NCI-H146 (cell line): ENCODE data around the gene SPATS1.
A peak's percentile ranks its signal among the peaks of the same experiment; 100 is the strongest.

ENCODE experiments used
- DNase-seq: peaks from one replicate; lab custom pipeline; 2025; lab: John Stamatoyannopoulos, UW

SPATS1 gene, protein sequence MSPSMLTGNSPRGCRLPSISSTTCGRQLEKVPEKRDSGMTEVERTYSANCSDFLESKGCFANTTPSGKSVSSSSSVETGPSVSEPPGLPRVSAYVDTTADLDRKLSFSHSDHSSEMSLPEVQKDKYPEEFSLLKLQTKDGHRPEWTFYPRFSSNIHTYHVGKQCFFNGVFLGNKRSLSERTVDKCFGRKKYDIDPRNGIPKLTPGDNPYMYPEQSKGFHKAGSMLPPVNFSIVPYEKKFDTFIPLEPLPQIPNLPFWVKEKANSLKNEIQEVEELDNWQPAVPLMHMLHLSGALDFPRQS

DNA sequence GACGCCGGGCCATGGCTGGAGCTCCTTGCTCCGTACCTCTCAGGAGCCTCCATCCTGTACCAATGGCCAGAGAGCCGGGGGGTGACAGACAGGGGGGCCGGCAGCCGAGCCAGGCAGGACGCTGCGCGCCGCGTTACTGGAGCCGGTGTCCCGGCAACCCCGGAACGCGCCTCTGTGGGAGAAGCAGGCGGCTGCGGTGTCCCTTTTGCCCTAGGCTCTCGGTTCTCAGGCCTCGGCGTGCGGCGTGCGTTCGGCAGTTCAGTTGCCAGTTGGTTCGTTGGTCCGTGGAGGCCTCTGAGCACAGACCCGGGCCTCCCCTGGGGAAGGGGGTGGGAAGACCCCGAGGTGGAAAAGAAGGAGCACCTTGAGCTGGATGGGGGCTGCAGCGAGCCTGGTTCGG, at the start of gene SPATS1:
TSS of gene SPATS1 (plus strand) at position 162 of the 400 bp plus-strand sequence. CDS start 446 bp downstream, outside the sequence.
- peak; percentile 76 for DNase-seq

DNA sequence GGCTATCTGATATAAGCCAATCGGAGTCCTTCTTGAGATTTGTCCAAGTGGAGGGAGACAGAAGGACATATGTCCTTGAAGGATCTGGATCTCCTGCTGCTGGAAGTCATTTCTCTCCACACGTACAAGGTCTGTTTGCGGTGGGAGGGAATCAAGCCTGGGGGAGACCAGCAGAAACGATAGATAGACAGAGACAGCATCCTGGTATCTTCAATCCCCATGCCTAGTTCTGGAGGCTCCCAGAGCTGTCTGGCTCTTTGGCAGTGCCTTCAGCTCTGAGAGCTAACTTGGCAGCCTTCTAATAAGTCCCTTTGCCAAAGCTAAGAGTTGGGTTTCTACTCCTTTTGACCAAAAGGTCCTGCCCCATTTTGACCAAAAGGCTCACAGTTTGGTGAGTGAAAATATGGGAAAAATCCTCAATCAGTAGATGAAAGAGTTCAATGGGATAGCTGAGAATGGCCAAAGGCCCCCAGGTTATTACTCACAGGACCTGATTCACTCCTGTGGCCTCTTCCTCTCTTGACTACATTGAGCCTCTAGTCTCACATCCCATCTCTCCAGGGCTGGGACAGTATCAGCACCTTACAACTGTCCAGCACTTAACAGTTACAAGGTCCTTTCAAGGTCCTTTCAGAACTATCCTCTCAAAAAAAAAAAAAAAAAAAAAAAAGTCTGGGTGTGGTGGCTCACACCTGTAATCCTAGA, 49.6 kb upstream of the SPATS1 start:
- no peak for DNase-seq

DNA sequence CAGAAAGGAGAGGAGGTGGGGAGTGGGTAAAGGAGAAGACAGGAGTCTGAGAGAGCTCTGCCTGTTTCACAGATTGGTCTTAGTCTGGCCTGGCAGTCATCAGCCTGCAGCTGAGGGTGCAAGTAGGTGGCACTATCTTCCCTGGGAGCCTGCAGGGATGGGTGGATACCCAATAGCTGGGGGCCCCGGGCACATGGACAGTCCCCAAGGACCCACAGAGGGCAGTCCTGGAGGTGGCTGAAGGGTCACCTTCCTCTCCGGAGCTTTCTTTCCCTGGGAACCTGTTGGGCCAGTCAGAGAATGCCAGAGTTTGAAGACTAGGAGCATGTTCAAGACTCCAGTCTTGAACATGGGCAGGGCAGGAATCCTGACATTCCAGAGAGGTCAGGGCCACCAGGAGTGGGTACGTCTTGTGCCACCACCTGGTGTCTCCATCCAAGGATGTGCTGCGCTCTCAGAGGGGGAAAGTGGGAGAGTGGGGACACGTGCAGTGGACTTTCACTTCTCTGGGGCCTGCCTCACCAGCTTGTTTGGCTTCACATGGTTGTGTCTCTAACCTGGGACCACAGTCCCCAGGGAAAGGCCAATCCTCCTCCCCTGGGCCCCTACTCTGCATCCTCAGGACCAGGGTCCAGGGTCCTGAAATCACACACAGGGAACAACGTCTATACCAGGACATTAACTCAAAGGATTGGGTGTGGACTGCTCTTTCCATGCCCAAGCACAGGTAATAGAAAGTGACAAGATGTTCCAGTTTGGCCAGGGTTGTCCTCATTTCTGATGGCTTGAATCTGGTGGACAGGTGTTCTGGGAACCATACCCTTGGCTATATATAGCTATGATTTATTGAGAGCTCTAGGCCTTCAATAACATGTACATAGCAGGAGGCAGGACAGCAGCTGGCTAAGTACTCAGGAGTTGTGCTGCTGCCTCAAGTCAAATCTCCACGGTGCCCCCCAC, 47.3 kb upstream of the SPATS1 start:
- no peak for DNase-seq

DNA sequence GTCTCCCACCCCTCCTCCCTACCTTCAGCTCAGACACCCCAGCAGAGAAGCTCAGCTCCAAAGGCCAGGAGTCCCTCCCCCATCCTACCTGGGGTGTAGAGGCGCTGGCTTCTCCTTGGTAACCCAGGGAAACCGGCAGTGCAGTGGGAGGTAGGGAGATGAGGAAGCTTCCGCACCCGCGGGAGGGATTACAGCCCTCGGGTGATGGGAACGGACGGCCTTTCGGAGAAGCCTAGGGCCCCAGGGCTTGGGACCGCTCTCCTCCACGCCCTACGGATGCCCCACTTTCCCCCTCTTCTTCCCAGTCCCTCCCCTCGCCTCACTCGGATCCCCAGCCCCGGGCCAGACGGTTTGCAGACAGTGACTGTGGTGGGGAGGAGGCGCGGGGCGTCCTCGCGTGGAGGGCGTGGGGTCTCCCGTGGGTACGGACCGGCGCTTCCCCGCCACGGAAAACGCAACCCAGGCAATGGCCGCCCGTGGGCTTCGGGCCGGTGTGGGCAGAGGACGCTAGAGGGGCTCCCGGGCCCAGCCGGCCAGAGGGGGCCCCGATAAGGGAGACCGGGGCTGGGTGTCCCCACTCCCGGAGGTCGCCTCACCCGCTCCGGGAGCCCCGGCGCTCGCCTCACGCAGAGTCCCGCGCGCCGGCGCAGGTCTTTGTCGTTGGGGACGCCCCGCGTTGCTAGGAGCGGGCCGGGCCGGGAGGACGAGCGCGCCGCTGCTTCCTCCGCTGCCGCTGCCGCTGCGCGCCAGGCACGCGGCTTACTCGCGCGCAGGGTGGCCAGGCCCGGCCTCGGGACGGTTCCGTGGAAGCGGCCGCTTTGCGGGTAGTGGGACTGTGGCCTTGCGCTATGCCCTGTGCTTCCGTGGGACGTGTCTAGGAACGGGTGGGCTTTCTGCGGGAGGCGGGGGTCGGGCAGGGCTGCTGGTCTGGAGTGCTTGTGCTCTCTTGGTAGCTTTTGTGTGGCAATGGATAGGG, 45.1 kb upstream of the SPATS1 start:
- DNase-seq, result peak; percentile 74

DNA sequence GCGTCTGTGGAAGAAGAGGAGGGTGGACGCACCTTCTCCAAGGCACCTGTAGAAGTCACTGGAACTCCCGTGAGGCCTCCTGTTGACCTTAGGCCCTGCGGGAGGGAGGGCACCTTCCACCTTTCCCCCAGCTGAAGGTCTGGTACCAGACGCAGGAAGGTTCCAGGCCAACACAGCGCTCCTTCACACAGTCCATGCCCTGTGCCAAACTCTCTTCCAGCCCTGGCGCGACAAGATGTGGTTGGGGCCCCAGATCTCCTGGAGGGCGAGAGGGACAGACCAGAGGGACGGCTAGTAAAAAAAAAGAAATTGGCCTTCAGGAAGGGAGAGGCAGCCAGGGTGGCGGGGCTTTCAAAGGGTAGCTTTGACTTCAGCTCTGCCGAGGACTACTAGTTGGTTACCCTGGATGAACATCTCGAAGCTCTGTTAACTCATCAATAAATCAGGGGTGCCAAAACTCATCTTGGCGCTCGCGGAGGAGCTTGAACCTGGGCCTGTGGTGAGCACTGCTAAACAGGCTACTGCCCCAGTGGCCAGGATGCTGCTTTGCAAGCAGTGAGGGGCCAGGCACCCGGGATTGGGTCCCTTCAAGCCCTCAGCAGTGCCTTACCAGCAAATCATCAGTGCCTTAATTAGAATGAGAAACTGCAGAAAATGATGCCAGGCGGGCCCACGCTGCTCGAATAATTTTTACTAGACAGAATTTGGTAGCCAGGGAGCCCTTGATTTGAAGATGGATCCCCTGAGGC, 44.2 kb upstream of the SPATS1 start:
- DNase-seq, result no peak

DNA sequence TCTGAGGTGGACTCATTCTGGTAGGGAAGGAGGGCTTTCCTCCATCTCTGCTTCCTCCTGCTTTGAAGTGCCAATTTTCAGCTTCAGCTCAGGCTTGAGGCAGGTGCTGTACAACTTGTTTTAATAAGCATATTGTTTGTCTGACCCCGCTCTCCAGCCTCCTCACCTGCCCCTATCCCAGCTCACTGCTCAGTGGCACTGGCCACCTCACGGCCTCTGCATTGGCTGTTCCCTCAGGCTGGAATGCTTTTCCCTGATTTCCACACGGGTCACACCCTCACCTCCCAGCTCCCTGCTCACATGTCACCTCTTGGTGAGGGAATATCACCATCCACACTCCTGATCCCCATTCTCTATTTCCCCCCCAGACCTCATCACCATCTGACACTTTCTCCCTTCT, 43.6 kb upstream of the SPATS1 start:
- no peak for DNase-seq

DNA sequence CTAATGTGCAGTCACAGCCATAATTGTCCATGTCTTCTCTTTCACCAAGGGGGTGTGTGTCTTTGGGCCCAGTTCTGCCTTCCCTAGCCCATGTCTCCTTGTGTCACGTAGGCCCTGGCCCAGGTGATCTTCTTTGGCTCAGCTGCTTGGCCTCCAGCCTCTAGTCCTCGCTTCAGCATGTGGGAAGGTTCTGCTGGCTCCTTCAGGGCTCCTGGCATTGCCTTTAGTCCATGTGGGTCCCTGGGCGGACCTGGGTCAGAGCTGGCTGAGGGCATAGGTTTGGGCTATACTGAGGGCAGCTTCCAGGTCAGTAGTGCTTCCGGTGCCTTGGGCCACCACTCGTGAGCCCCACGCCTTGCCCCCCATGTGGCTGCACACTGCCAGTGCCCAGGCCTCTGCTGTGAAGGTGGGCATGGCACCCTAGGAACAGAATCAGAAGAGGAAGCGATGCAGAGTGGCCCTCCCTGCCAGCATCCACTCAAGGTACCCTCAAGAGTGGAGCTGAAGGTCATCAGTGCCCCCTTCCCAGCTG, 42.1 kb upstream of the SPATS1 start:
- DNase-seq, result no peak

DNA sequence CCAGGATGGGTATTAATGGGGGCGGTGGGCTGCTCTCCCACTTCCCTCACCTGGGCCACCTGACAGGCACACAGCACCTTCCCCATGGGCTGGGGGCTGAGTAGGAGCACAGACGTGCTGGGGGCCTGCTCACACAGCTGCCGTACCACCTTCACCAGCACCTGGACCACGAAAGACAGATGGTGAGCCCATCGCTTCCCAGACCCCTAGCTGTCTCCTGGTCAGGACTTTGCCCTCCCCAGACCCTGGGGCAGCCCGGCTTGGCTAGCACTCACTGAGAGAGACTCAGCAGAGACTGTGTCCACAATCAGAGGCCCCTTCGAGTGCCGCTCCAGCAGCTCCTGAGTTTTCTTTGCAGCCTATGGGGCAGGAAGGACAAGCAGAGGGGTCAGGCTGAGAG, 41.3 kb upstream of the SPATS1 start:
- no peak for DNase-seq

DNA sequence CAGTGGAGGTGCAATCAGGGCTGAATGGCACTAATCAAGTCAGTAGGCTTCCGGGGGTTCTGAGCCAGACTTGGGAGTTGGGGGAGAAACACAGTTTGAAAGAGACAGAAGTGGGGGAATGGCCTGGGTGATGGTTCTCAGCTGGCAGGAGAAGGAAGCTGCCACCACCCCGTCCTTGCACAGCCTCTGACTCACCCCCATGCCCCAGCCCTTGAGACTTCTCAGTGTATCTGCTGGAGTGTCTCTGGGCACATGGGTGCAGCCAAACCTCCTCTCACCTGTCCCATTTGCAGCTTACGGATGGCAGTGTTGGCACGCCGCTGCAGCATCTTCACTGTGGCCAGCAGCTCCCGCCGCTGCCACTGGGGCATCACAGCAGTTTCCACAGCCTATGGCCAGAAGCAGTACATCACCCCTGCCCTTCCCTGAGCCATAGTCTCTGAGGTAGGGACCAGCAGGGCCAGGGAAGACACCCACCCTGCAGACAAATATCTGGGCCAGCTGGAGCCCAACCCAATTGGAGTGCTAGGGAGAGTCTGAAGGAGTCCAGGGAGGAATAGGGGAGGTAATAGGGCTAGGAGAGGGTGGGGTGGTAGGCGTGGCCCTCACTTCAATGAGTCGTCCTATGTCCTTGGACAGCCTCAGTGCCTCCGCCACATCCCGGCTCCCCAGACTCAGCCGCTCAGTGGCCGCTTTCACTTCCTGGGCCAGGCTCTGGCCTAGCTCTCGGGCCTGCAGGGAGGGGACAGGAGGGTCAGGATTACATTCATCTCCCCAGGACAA, 40.5 kb upstream of the SPATS1 start:
- no peak for DNase-seq

DNA sequence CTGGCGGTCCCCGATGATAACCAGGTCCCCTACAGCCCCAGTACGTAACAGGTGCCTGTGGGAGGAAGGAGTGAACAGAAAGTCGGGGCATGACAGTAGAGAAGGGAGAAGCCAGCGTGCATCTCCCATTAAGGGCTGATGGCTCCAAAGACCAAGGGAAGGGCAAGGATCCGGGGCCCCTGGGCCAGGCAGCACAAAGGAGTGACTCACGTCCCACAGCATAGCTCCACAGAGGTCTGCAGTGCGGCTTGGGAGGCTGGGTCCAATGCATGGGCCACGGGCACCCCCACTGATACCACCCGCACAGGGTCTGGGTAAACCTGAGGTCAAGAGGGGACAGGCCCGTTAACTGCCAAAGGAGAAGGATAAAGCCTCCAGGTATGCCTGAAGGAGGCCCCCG, 39.6 kb upstream of the SPATS1 start:
- no peak for DNase-seq

DNA sequence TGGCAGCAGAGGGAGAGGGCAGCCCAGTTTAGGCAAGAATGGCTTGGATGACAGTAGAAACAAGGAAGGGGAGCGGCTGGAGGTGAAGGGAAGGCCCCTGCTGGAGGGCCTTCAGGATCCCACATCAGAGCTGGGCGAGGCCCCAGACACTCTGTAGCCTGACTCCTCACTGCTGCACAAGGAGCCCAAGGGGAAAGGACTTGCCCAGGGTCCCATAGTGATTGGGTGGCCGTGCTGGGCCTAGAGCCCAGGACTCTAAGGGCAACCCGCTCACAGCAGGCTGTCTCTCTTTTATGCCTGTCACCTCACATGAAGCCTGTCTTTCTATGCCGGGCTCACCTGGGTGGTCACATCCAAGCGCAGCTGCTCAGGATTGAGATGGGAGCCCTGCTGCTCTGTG, 38.6 kb upstream of the SPATS1 start:
- no peak for DNase-seq

DNA sequence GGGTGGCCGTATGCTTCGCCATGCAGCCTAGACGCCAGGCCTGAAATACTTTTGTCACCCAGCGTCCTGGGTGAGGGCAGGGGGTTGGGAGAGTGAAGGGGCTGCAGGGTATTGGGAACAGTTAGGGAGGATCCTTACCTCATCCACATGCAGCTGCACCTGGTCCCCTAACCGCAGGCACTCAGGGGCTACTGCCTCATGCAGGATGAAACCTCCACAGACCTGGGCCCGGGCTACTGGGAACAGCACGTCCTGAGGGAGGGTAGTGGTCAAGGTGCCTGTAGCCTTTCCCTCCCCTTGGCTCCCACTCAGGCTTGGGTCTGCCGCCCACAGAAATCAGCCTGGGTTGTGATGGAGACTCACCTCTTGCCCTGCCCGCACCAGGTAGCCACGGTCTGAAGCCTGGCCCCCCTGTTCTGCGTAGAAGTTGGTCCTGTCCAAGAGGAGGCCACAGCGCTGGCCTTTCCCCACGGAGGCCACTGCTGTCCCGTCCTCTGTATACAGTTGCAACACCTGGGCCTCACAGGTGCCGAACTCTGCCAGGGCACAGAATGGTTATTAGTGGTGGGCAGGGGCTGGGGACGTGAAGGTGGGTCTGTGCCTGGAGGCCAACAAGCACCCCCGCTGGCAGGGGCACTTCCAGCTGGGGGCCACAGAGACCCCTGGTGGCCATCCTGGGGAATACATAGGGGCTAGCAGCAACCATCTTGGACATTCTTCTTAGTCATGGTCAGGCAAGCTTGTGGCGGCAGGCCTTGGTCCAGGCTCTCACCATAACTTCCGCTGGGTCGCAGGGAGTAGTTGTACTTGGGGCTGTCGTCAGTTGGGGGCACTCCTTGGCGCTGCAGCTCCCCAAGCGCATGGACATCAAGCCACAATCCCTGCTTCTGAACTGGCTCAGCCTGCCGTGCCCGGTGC, 37.9 kb upstream of the SPATS1 start:
- DNase-seq, result peak; percentile 37

DNA sequence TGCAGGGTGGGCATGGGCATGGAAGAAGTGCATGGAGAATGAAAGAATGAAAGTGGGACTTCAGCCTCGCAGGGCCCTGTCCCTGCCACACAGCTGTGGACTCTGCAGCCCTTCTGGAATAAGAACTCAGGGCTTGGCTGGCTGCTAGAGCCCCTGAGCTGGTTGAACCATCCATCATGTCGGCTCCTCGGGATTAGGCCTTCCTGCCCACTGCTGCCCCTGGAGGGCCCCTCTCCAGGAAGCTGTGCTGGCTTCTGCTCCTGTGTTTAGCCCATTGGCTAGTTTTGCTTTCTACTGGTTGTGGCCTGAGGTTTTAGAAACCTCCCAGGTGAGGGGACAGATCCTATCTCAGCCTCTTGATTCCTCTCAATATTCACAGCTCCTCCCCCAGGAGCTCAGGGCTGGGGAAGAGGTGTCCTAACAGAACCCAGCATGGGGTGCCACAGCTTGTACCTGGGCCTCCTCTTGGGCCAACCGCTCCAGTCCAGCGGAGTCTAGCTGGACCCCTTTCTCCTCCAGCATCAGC, 37.2 kb upstream of the SPATS1 start:
- no peak for DNase-seq

DNA sequence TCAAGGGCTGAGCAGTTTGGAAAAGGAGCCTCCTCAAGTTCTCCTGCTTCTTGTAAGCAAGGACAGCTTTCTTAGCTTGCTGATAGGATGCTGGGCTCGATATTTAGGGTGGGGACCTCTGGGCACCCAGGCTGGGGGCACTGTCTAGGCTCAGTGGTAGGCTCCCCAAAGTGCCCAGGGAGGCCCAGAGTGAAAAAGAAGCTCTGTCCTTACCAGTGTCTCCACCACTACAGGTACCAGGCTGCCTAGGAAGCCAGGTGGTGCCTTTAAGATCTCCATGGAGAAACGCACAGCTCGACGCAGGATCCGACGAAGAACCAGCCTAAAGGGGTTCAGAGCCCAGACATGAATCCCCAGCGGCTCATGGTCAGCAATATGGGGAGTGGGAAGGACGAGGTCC, 35.7 kb upstream of the SPATS1 start:
- no peak for DNase-seq

DNA sequence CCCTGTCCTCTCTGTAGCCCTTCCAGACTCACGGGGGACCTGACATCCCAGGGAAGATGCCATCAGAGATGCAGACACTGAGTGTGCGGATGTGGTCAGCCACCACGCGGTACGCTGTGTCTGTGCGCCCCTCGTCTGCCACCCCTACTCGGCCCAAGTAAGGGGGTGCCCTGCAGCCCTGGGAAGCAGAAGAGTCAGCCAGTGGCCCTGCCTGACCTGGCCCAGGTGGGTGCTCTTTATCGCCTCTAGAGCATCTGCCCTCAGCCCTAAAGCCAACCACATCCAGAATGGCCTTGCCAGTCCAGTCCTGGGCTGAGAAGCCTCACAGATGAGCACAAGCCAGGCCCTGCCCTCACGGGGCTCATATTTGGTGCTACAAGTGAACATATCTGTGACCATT, 35.2 kb upstream of the SPATS1 start:
- no peak for DNase-seq

DNA sequence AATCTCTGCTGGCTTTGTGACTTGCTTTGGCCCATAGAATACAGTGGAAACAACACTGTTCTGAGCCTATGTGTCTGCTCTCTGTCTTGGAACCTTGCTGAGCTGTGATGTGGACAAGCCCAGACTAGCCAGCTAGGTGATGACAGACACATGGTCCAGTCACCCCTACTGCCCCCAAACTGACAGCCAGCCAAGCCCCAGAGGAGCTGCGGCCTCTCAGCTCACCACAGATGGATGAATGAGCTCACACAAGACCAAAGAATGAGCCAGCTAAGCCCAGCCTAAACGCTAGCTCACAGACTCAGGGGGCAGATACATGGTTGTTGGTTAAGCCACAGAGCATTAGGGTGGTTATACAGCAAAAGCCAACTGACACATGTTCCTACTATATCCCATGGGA, 33.4 kb upstream of the SPATS1 start:
- DNase-seq, result no peak

DNA sequence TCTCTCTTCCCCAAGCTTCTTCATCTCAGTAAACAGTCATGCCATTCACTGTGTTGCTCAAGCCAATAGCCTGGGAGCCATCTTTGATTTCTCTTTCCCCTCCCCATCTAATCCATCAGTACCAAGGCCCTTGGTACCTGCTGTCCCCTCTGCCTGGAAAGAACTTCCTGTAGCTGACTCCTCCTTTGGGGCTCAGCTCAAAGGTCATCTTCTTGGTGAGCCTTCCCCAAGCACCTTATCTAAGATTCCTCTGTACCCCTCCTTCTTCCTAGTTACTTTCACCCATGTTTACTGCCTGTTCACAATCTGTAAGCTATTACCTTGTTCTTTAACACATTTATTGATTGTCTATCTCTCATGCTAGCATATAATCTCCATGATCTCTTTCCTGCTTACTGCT, 32.8 kb upstream of the SPATS1 start:
- no peak for DNase-seq

DNA sequence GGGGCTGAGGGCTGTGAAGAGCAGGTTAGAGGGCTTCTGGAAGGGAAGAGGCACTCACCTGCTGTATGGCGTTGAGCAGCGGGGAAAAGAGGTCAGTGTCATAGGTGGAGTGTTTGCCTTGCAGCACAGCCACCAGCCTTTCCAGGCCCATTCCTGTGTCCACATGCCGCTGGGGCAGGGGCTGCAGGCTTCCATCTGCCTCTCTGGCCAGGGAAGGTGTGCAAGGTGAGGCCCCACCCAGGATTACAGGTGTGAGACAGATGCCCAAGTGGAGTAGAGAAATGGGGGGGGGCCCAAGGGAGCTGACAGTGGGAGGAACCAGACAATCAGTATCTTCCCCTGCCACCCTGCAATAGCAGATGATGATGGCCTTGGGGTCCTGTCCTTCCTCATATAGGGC, 32.2 kb upstream of the SPATS1 start:
- DNase-seq, result no peak
